Neural cell (in vitro differentiated cells): Measurements from ENCODE around the gene FAM76B. TPM values are rescaled to one million over a fixed set of nuclear protein-coding genes. Genes with fewer than 3 reads are reported as not detected.
"Not testable (repeated sequence)": the region's sequence is repeated elsewhere in the genome, so short reads cannot be mapped to it uniquely, and the experiment has no call there.

ENCODE experiments used
- H2AFZ ChIP-seq: fragments of 200-600, 300-800 bp; sonication (generic), shearing (Covaris generic); 2 replicates; pipeline ENCODE4 v1.6.0; 2014; ENCODE audit warnings: low read depth, mild to moderate bottlenecking, antibody characterized with exemption, low read length, moderate library complexity
- H3F3A ChIP-seq: fragments of 200-600 bp; shearing (Covaris generic); 2 replicates; pipeline ENCODE4 v1.6.1; 2016; ENCODE audit warnings: mild to moderate bottlenecking, moderate library complexity, mixed read lengths, antibody characterized with exemption, low read length; ENCODE audit not compliant: insufficient read depth, poor library complexity, severe bottlenecking
- H3K27ac ChIP-seq: fragments of 200-600, 300-800 bp; sonication (generic), shearing (Covaris generic); 2 replicates; pipeline ENCODE4 v1.5.1; 2014; ENCODE audit warnings: mild to moderate bottlenecking, low read length, moderate library complexity
- H3K27me3 ChIP-seq: fragments of 300-800, 200-600 bp; sonication (generic), shearing (Covaris generic); 2 replicates; pipeline ENCODE4 v1.6.0; 2014; ENCODE audit warnings: mild to moderate bottlenecking, low read depth, low read length, moderate library complexity; ENCODE audit not compliant: insufficient read depth
- H3K36me3 ChIP-seq: fragments of 300-800, 200-600 bp; sonication (generic), shearing (Covaris generic); 2 replicates; pipeline ENCODE4 v1.5.1; 2014; ENCODE audit warnings: mild to moderate bottlenecking, antibody characterized with exemption, low read length, moderate library complexity; ENCODE audit not compliant: insufficient read depth
- H3K4me2 ChIP-seq: fragments of 300-800, 200-600 bp; sonication (generic), shearing (Covaris generic); 2 replicates; pipeline ENCODE4 v1.6.0; 2014; ENCODE audit warnings: mild to moderate bottlenecking, low read length
- H3K4me3 ChIP-seq: fragments of 300-800, 200-600 bp; sonication (generic), shearing (Covaris generic); 2 replicates; pipeline ENCODE4 v1.5.1; 2014; ENCODE audit warnings: mild to moderate bottlenecking, low read length, moderate library complexity
- H3K79me2 ChIP-seq: fragments of 200-600 bp; shearing (Covaris generic); replicated peaks from 2 replicates; pipeline ENCODE4 v1.6.0; 2014; ENCODE audit warnings: mild to moderate bottlenecking, low read length, moderate library complexity; ENCODE audit not compliant: insufficient read depth
- H3K9ac ChIP-seq: fragments of 300-800, 200-600 bp; sonication (generic), shearing (Covaris generic); 2 replicates; pipeline ENCODE4 v1.6.1; 2016; ENCODE audit warnings: mild to moderate bottlenecking, low read length, mixed read lengths
- H3K9me2 ChIP-seq: fragments of 200-600 bp; shearing (Covaris generic); 2 replicates; pipeline ENCODE4 v1.6.1; 2016; ENCODE audit warnings: mild to moderate bottlenecking, low read length, mixed read lengths; ENCODE audit not compliant: insufficient read depth
- H3K9me3 ChIP-seq: fragments of 200-600, 300-800 bp; sonication (generic), shearing (Covaris generic); 2 replicates; pipeline ENCODE4 v1.6.1; 2016; ENCODE audit warnings: mild to moderate bottlenecking, mixed run types, low read length, moderate library complexity, mixed read lengths
- H4K20me1 ChIP-seq: fragments of 200-600 bp; shearing (Covaris generic); 2 replicates; pipeline ENCODE4 v1.6.1; 2016; ENCODE audit warnings: mild to moderate bottlenecking, mixed run types; ENCODE audit not compliant: insufficient read depth
- CTCF ChIP-seq: fragments of 450-650 bp; IDR thresholded peaks from 2 replicates; pipeline ENCODE4 v1.5.1; 2014; ENCODE audit warnings: antibody characterized with exemption, mild to moderate bottlenecking, moderate library complexity; ENCODE audit not compliant: poor library complexity, severe bottlenecking
- EP300 ChIP-seq: fragments of 450-650 bp; conservative IDR thresholded peaks from 2 replicates; pipeline ENCODE4 v1.6.1; 2014; ENCODE audit warnings: antibody characterized with exemption, mild to moderate bottlenecking, moderate library complexity; ENCODE audit not compliant: poor library complexity, severe bottlenecking
- EZH2 ChIP-seq: fragments of 200-600, 300-800 bp; shearing (Covaris generic), sonication (generic); IDR thresholded peaks from 2 replicates; pipeline ENCODE4 v1.6.1; 2014; ENCODE audit warnings: antibody characterized with exemption, low read length, borderline replicate concordance, mild to moderate bottlenecking; ENCODE audit not compliant: insufficient read depth, poor library complexity, severe bottlenecking
- MXI1 ChIP-seq: fragments of 450-650 bp; conservative IDR thresholded peaks from 2 replicates; pipeline ENCODE4 v1.6.1; 2014; ENCODE audit warnings: antibody characterized with exemption, mild to moderate bottlenecking; ENCODE audit not compliant: poor library complexity, severe bottlenecking
- POLR2AphosphoS5 ChIP-seq: IDR thresholded peaks from 2 replicates; pipeline ENCODE4 v1.6.1; 2012
- RAD21 ChIP-seq: fragments of 450-650 bp; conservative IDR thresholded peaks from 2 replicates; pipeline ENCODE4 v1.6.1; 2014; ENCODE audit warnings: antibody characterized with exemption, mild to moderate bottlenecking, moderate library complexity
- REST ChIP-seq: IDR thresholded peaks from 2 replicates; pipeline ENCODE4 v1.6.1; 2012; ENCODE audit warnings: borderline replicate concordance
- SMC3 ChIP-seq: fragments of 450-650 bp; conservative IDR thresholded peaks from 2 replicates; pipeline ENCODE4 v1.6.1; 2014; ENCODE audit warnings: antibody characterized with exemption, mild to moderate bottlenecking, moderate library complexity; ENCODE audit not compliant: poor library complexity
- TAF1 ChIP-seq: IDR thresholded peaks from 2 replicates; pipeline ENCODE4 v1.6.1; 2012; ENCODE audit warnings: low read depth
- polyA plus RNA-seq: library from polyadenylated mRNA; depleted of rRNA; stranded (reverse); fragments of >200 nt; gene quantifications from 2 replicates; pipeline ENCODE4 v1.2.3, GENCODE V29; 2014

The FAM76B gene
- polyA plus RNA-seq, 1 donor from 2014 or later: 139 TPM

GRCh38 chr11:95821640-95822039 lies 32.1 kb upstream of the FAM76B start:
- Histone ChIP-seq H3K9me3 (no peaks in the 10 kb centered on the region), H3K9me2 (no peaks in the 10 kb centered on the region), H3K4me3 (no peak overlapping the region), H3F3A (no peaks in the 10 kb centered on the region), H3K36me3 (peaks cover 7% of the 10 kb centered on the region), H2AFZ (no peak overlapping the region), H3K9ac (no peak overlapping the region), H3K79me2 (no peaks in the 10 kb centered on the region), H3K27me3 (no peaks in the 10 kb centered on the region), H4K20me1 (no peaks in the 10 kb centered on the region), H3K27ac (no peak overlapping the region), H3K4me2 (no peak overlapping the region)
- no peak for TF ChIP-seq CTCF
- TF ChIP-seq EP300: no peak
- no peak for TF ChIP-seq TAF1

- no peak overlapping the region for H3K9ac ChIP-seq
- TF ChIP-seq TAF1 (no peak), MXI1 (no peak), SMC3 (no peak), CTCF (no peak), RAD21 (no peak), EP300 (no peak), REST (no peak), EZH2 (no peak), POLR2AphosphoS5 (no peak)
- H3K4me3 ChIP-seq: no peak overlapping the region
- H3F3A ChIP-seq: no peaks in the 10 kb centered on the region
- H3K36me3 ChIP-seq: peaks cover 7% of the 10 kb centered on the region
- no peak overlapping the region for H3K27ac ChIP-seq
- no peak overlapping the region for H2AFZ ChIP-seq
- no peaks in the 10 kb centered on the region for H3K79me2 ChIP-seq
- no peaks in the 10 kb centered on the region for H4K20me1 ChIP-seq
- no peak overlapping the region for H3K4me2 ChIP-seq
- H3K9me2 ChIP-seq: no peaks in the 10 kb centered on the region
- H3K27me3 ChIP-seq: no peaks in the 10 kb centered on the region
- no peaks in the 10 kb centered on the region for H3K9me3 ChIP-seq
Observed at GRCh38 chr11:95816037-95816436, 26.5 kb upstream of the FAM76B start.

GRCh38 chr11:95811052-95811451 lies 21.5 kb upstream of the FAM76B start:
- not testable (repeated sequence) for H3F3A ChIP-seq, H3K27me3 ChIP-seq, H3K9me2 ChIP-seq, H3K9ac ChIP-seq, H3K9me3 ChIP-seq, H2AFZ ChIP-seq, H3K79me2 ChIP-seq, H3K27ac ChIP-seq, H3K36me3 ChIP-seq, H4K20me1 ChIP-seq, H3K4me3 ChIP-seq, H3K4me2 ChIP-seq

- H4K20me1 ChIP-seq, H3K4me3 ChIP-seq, H3K9ac ChIP-seq, H3K9me2 ChIP-seq, H2AFZ ChIP-seq, H3K9me3 ChIP-seq, H3K79me2 ChIP-seq, H3F3A ChIP-seq, H3K4me2 ChIP-seq, H3K27me3 ChIP-seq, H3K27ac ChIP-seq: not testable (repeated sequence)
- peaks cover 13% of the 10 kb centered on the region for H3K36me3 ChIP-seq
Observed at GRCh38 chr11:95806464-95806863, 16.9 kb upstream of the FAM76B start.
